GM18505 (cell line): ENCODE measurements around the gene UVSSA.

Source experiments
- ATAC-seq: cut with Tn5 transposase; IDR thresholded peaks from one replicate; pipeline ENCODE4 v1.9.1; 2021; ENCODE audit not compliant: unreplicated experiment
- POLR2A ChIP-seq: IDR thresholded peaks from 4 replicates; pipeline ENCODE4 v1.6.1; 2011; ENCODE audit warnings: borderline replicate concordance; ENCODE audit not compliant: insufficient read depth, insufficient read length; ENCODE audit errors: extremely low read depth

The UVSSA gene

GRCh38 chr4:1410491-1411325 is 63.7 kb downstream of the UVSSA start:
- TF ChIP-seq POLR2A, result no peak
- ATAC-seq, result no peak

- no peak for ATAC-seq
- no peak for TF ChIP-seq POLR2A
Measured at GRCh38 chr4:1411436-1412375, 64.7 kb downstream of the UVSSA start.

GRCh38 chr4:1412376-1413203 is 65.6 kb downstream of the UVSSA start:
- no peak for ATAC-seq
- TF ChIP-seq POLR2A, result no peak

- TF ChIP-seq POLR2A, result no peak
- ATAC-seq, result no peak
Measured at GRCh38 chr4:1413204-1413663, 66.2 kb downstream of the UVSSA start.

GRCh38 chr4:1413687-1414479 is 66.9 kb downstream of the UVSSA start:
- no peak for ATAC-seq
- TF ChIP-seq POLR2A, result no peak

GRCh38 chr4:1414831-1415680 is 68.0 kb downstream of the UVSSA start:
- no peak for TF ChIP-seq POLR2A
- ATAC-seq, result no peak

- TF ChIP-seq POLR2A, result no peak
- ATAC-seq, result no peak
Measured at GRCh38 chr4:1415681-1415981, 68.6 kb downstream of the UVSSA start.

- no peak for ATAC-seq
- no peak for TF ChIP-seq POLR2A
Measured at GRCh38 chr4:1416051-1416947, 69.3 kb downstream of the UVSSA start.

- no peak for ATAC-seq
- TF ChIP-seq POLR2A, result no peak
Measured at GRCh38 chr4:1416948-1417260, 69.9 kb downstream of the UVSSA start.

- no peak for ATAC-seq
- TF ChIP-seq POLR2A, result no peak
Measured at GRCh38 chr4:1417522-1418390, 70.7 kb downstream of the UVSSA start.
